ENCODE measurements around the gene PITPNM1.

DNA sequence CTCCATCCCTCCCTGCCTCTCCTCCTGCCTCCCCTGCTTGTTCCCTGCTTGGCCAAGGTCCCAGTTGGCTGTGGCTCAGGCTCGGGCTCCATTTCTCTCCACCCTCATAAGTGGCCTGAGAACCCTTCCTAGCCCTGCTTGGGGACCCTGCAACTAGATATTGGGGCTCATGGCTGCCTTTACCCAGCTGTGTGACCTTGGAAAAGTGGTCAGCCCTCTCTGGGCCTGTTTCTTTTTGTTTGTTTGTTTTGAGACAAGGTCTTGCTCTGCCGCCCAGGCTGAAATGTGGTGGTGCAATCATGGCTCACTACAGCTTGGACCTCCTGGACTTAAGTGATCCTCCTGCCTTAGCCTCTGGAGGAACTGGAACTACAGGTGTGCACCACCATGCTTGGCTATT is 38.4 kb upstream of the PITPNM1 start:
- TF ChIP-seq, protein P1, sequence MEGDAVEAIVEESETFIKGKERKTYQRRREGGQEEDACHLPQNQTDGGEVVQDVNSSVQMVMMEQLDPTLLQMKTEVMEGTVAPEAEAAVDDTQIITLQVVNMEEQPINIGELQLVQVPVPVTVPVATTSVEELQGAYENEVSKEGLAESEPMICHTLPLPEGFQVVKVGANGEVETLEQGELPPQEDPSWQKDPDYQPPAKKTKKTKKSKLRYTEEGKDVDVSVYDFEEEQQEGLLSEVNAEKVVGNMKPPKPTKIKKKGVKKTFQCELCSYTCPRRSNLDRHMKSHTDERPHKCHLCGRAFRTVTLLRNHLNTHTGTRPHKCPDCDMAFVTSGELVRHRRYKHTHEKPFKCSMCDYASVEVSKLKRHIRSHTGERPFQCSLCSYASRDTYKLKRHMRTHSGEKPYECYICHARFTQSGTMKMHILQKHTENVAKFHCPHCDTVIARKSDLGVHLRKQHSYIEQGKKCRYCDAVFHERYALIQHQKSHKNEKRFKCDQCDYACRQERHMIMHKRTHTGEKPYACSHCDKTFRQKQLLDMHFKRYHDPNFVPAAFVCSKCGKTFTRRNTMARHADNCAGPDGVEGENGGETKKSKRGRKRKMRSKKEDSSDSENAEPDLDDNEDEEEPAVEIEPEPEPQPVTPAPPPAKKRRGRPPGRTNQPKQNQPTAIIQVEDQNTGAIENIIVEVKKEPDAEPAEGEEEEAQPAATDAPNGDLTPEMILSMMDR (IDR thresholded peaks at IDR 0.05; ENCODE audit: poor library complexity) = no peak
- no peak for TF ChIP-seq EZH2phosphoT487 (IDR thresholded peaks at IDR 0.05; ENCODE audit: low read depth, severe bottlenecking, unreplicated experiment)

Data from hepatocyte (in vitro differentiated cells).